ENCODE measurements around the gene KLHL21. TPM values are rescaled to one million over a fixed set of nuclear protein-coding genes. Genes with fewer than 3 reads are reported as not detected.
A peak's percentile ranks its signal among the peaks of the same experiment; 100 is the strongest.

Gene KLHL21
- total RNA-seq, 2 donors from 2014 or later, result 22.9 to 38.9 TPM

DNA sequence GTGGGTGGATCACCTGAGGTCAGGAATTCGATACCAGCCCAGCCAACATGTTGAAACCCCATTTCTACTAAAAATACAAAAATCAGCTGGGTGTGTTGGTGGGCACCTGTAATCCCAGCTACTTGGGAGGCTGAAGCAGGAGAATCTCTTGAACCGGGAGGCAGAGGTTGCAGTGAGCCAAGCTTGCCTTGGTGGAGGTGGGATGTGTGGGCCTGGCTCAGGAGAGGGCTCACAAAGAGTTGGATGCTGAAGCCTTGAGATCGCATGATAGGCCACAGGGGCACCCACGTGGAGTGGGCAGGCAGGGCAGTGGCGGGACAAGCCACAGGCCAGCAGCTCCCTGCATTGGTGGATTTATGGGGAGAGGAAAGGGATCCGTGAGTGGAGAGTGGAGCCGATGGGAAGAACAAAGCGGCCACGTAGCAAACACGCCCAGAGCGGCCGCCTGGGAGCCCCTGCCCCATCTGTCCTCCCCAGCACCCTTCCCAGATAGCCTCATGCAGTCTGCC, 26.4 kb upstream of the KLHL21 start:
- ATAC-seq, result no peak
- DNase-seq (ENCODE audit: low spot score in 2 of 2), result no peak
- H3K27ac Mint-ChIP-seq, result peak overlapping the region; percentile 14 to 19
- H3K9me3 Mint-ChIP-seq, result no peaks in the 10 kb centered on the region
- H3K36me3 Mint-ChIP-seq, result peaks cover 17 to 22% of the 10 kb centered on the region in 2 donors

DNA sequence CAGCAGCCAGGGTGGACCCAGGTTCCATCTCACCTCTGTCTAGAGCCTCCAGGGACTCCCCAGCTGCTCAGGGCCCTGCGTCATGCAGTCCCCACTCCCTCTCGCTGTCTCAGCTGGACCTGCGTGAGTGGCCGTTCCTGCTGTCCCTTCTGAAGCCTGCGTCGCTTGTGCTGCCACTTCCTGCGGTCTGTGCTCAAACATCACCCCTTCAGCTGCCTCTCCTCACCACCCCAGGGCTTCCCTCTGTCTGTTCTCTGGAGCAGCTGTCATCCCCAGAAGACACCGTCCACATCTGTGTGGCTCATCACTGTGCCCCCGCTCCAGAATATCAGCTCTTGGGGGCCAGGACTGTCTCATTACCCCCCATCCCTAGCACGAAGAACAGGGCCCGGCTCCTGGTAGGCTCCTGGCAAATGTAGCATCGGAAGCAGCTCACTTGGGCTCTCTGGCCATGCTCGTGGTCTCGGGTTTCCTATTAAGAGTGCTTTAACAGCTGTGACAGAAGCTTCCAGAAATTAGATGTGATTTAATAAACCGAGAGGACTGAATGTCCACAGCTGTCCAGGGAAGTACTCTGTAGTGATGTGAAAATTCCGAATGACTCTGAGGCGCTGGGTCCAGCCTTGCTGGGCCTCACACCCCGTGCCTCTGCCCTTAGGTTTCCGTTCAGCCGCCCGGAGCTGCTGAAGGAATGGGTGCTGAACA, 25.3 kb upstream of the KLHL21 start:
- DNase-seq (ENCODE audit: low spot score in 2 of 2), result no peak
- no peak for ATAC-seq
- Mint-ChIP-seq H3K9me3 (no peaks in the 10 kb centered on the region), H3K27ac (peak overlapping the region in 1 of 2 donors; percentile 76), H3K36me3 (peaks cover 17 to 18% of the 10 kb centered on the region in 2 donors)

- H3K9me3 Mint-ChIP-seq, result no peaks in the 10 kb centered on the region
- DNase-seq (ENCODE audit: low spot score in 2 of 2), result no peak
- ATAC-seq, result no peak
- peaks cover 17 to 24% of the 10 kb centered on the region in 2 donors for H3K36me3 Mint-ChIP-seq
- peak overlapping the region; percentile 7 to 87 for H3K27ac Mint-ChIP-seq
Observed at GRCh38 chr1:6627031-6627430, 24.4 kb upstream of the KLHL21 start.

DNA sequence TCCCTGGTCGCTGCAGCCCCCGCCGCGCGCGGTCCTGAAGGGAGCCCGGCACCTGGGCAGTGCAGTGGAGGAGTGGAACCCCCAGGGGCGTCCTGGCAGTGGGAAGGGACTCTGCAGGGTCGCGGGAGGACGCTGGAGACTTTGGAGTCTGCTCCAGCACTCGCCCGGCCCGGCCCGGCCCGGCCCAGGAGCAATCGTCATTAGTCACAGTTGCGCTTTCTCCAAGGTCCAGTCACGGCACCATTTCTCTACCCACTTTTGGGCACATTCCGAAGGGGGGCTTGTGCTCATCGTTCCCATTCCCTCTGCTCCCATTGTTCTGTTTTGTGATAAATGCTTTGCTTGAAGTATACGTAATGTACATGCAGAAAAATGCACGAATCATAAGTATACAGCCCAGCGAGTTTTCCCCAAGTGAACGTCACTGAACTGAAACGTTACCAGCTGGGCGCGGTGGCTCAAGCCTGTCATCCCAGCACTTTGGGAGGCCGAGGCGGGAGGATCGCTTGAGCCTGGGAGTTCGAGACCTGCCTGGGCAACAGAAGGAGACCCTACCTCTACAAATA, 23.0 kb upstream of the KLHL21 start:
- H3K9me3 Mint-ChIP-seq, result no peaks in the 10 kb centered on the region
- no peak for DNase-seq (ENCODE audit: low spot score in 2 of 2)
- H3K36me3 Mint-ChIP-seq, result peaks cover 17 to 24% of the 10 kb centered on the region in 2 donors
- peak; percentile 33 to 45 for ATAC-seq
- H3K27ac Mint-ChIP-seq, result peak overlapping the region; percentile 80 to 87

DNA sequence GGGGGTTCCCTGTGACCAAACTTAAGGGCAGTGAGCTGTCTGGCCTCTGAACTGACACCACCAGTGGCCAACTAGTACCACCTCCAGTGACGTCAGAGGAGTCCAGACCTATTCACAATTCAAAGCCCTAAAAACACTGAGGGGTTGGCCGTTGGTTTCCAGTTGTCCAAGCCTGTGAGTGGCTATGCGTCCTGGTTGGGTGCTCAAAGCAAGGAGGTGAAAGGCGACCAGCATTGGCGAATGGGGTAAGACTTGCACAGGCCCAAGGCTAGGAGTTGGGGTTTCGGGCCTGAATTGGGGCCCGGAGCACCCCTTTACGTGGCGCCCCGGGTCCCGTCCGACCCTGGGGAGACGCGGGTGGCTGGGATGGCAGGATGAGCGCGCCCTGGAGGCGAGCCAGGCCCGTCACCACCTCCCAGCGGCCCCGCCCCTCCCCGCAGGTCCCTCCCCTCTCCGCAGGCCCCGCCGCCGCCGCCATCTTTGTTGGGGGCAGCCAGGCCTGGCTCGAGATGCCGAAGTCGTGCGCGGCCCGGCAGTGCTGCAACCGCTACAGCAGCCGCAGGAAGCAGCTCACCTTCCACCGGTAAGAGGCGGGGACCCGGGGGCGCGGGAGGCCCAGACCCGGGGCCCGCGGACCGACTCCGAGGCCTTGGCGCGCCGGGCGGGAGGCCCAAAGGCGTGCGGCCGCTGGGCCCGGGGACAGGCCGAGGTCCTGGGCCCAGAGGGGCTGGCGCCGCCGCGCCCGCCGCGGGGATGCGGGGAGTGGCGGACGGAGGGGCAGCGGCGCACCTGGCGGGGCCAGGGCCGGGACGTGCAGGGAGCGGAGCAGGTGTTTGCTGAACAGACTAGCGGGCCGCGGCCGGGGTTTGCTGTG, 22.3 kb upstream of the KLHL21 start, which contains the start of gene THAP3:
Gene THAP3, plus strand, starts transcription at position 159 of the 874 bp plus-strand sequence. Its CDS starts 351 bp downstream, at position 510.
- Mint-ChIP-seq H3K27ac (peak within 1 kb of the TSS; percentile 87 to 91), H3K36me3 (peaks cover 21 to 22% of the 10 kb centered on the region in 2 donors), H3K9me3 (no peaks in the 10 kb centered on the region)
- peak; percentile 83 to 91 for DNase-seq (ENCODE audit: low spot score in 2 of 2)
- ATAC-seq, result peak; percentile 91 to 94

- ATAC-seq (no peak), DNase-seq (ENCODE audit: low spot score in 2 of 2) (no peak)
- H3K36me3 Mint-ChIP-seq, result peaks cover 17 to 26% of the 10 kb centered on the region in 2 donors
- H3K9me3 Mint-ChIP-seq, result no peaks in the 10 kb centered on the region
- H3K27ac Mint-ChIP-seq, result no peak overlapping the region
Observed at GRCh38 chr1:6623269-6623965, 20.7 kb upstream of the KLHL21 start.

DNA sequence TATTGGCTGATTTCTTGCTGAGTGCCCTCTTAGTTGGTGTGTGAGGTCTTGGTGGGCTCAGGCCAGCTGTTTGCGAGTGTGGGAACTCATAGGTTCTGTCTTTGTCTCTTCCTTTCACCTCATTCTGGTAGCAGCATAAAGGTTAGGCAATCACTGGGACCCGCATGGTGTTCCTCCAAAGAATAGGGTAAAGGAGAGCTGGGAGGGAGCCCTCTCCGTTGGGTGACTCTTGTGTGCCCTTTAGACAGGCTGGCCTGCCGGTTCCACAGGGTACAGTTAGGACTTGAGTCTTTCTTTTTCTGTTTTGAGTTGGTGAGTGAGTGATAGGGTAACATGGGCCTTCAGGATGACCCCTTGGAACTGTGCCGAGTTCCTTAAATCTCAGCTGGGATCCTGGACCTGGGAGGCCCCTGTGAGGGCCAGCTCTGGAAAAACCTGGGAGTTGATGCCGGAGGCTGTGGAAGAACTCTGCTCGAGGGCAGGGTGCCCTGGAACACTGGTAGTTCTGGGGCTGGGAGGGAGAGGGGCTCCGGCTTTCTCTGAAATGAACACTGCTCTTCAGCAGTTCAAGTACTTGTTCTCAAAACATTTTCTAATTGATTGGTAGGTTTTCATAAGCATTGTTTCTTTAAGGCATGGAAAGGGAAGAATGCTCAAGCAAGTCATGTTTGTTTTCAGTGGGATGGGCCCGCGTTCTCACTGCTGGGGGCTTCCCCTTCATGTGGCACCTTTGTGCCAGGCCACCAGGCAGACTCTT, 19.9 kb upstream of the KLHL21 start:
- Mint-ChIP-seq H3K36me3 (peaks cover 17 to 20% of the 10 kb centered on the region in 2 donors), H3K9me3 (no peaks in the 10 kb centered on the region), H3K27ac (no peak overlapping the region)
- ATAC-seq (no peak), DNase-seq (ENCODE audit: low spot score in 2 of 2) (no peak)

GRCh38 chr1:6621429-6622391, 19.0 kb upstream of the KLHL21 start:
- Mint-ChIP-seq H3K9me3 (no peaks in the 10 kb centered on the region), H3K27ac (no peak overlapping the region), H3K36me3 (peaks cover 17 to 21% of the 10 kb centered on the region in 2 donors)
- no peak for ATAC-seq
- DNase-seq (ENCODE audit: low spot score in 2 of 2), result no peak

DNA sequence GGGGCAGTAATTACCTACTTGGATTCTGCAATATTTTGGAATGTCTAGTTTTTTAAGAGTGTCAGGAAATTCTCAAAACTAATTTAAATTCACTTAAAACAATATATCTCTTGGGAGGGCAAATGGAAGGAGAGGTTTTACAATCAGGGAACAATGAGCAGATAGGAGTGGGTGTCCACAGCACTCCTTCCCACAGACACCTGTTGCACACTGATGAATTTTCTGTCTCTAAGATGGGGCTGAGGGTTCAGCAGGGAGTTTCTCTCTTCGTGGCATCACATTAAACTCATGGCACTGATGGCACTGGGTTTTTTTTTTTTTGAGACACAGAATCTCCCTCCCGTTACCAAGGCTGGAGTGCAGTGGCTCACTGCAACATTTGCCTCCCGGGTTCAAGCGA, 16.4 kb upstream of the KLHL21 start:
- Mint-ChIP-seq H3K36me3 (peaks cover 6 to 18% of the 10 kb centered on the region in 2 donors), H3K27ac (peak overlapping the region in 1 of 2 donors; percentile 81), H3K9me3 (no peaks in the 10 kb centered on the region)
- no peak for ATAC-seq
- DNase-seq (ENCODE audit: low spot score in 2 of 2), result no peak

DNA sequence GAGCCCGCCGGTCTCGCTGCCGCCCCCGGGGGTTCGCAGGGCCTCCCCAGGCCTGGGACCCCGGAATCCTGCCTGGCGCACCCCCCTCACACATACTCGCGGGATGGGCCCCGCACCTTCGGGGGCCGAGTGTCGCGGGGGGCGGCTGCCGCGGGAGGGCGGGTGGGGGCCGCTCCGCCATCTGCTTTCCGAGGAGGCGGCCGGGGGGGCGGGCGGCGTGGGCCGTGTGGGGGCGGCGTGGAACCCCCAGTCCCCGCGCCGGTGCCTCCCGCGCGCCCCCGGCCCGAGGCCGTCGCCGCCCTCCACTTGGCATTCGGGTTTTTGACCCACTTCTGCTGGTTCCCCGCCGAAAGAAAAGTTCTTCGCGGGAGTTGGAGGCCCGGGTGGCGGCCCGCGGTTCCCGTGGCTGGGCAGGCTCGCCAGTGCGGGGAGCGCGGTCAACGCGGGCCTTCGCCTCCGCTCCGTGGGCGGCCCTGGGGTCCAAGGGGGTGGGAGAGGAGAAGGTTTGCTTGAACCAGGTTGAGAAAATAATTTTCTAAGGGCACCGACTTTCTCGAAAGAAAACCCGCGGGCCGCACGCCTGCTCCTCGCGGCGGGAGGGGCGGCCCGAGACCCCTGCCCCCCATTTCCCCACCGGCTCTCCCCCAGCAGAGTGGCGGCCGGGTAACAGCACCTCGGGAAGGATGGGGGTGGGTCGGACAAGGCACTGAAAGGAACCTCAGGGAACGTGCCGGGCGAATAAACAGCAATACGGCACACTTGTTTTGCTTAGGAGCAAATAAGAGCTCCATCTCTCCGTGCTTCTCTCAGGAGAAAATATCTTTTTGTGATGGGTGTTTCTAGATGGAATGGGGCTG, 12.5 kb upstream of the KLHL21 start:
- Mint-ChIP-seq H3K27ac (peak overlapping the region; percentile 16 to 63), H3K36me3 (peaks cover 6 to 16% of the 10 kb centered on the region in 2 donors), H3K9me3 (no peaks in the 10 kb centered on the region)
- ATAC-seq, result no peak
- no peak for DNase-seq (ENCODE audit: low spot score in 2 of 2)

- peak in 1 of 2 donors; percentile 11 for ATAC-seq
- peaks cover 6 to 9% of the 10 kb centered on the region in 2 donors for H3K36me3 Mint-ChIP-seq
- H3K9me3 Mint-ChIP-seq, result no peaks in the 10 kb centered on the region
- DNase-seq (ENCODE audit: low spot score in 2 of 2), result peak in 1 of 2 donors; percentile 63
- no peak overlapping the region for H3K27ac Mint-ChIP-seq
Observed at GRCh38 chr1:6614019-6614928, 11.6 kb upstream of the KLHL21 start.

GRCh38 chr1:6613361-6614018, 10.8 kb upstream of the KLHL21 start, which contains the start of gene PHF13:
Gene PHF13 (plus strand): TSS chr1:6613731. CDS start chr1:6614067, 336 bp downstream.
- DNase-seq (ENCODE audit: low spot score in 2 of 2) (peak; percentile 99 to 100), ATAC-seq (peak; percentile 96 to 97)
- Mint-ChIP-seq H3K9me3 (no peaks in the 10 kb centered on the region), H3K36me3 (peaks cover 6 to 9% of the 10 kb centered on the region in 2 donors), H3K27ac (peak within 1 kb of the TSS; percentile 78 to 90)

All from activated naive CD4-positive, alpha-beta T cell treated with anti-CD3 and anti-CD28 coated beads, Interleukin-2, amount 50 U/mL, for 72 hours (primary cell).